OCI-LY1 (cell line): ENCODE measurements around the gene AANAT.

Experiments used
- CTCF ChIP-seq: fragments of 200-600 bp; sonication (generic), shearing (Covaris generic); IDR thresholded peaks from 2 replicates; pipeline ENCODE4 v1.5.1; 2017; ENCODE audit warnings: mild to moderate bottlenecking, antibody characterized with exemption, low read length, moderate library complexity, mixed read lengths
- EZH2 ChIP-seq: fragments of 200-600 bp; sonication (generic), shearing (Covaris generic); IDR thresholded peaks from 2 replicates; pipeline ENCODE4 v1.8.0; 2017; ENCODE audit warnings: borderline replicate concordance, mixed run types, mild to moderate bottlenecking, antibody characterized with exemption, low read length, moderate library complexity, mixed read lengths

GRCh38 chr17:76502341-76503211, 35.2 kb downstream of the AANAT start:
- TF ChIP-seq CTCF (no peak), EZH2 (no peak)
